ENCODE measurements around the gene ARHGAP26. TPM values are rescaled to one million over a fixed set of nuclear protein-coding genes. Genes with fewer than 3 reads are reported as not detected.

Gene ARHGAP26
- polyA plus RNA-seq, 1 donor: 14.7 TPM

- DNase-seq: no peak
Observed at GRCh38 chr5:143013176-143013891, 243.2 kb downstream of the ARHGAP26 start.

GRCh38 chr5:143014017-143014651 is 244.0 kb downstream of the ARHGAP26 start:
- no peak for DNase-seq

- DNase-seq: peak; percentile 33
Observed at GRCh38 chr5:143016777-143017516, 246.8 kb downstream of the ARHGAP26 start.

GRCh38 chr5:143017541-143017940 is 247.4 kb downstream of the ARHGAP26 start:
- DNase-seq: no peak

- no peak for DNase-seq
Observed at GRCh38 chr5:143017992-143018391, 247.8 kb downstream of the ARHGAP26 start.

- no peak for DNase-seq
Observed at GRCh38 chr5:143019157-143019556, 249.0 kb downstream of the ARHGAP26 start.

GRCh38 chr5:143019614-143020515 is 249.7 kb downstream of the ARHGAP26 start:
- DNase-seq: no peak

- no peak for DNase-seq
Observed at GRCh38 chr5:143021595-143021994, 251.4 kb downstream of the ARHGAP26 start.

GRCh38 chr5:143023411-143024096 is 253.4 kb downstream of the ARHGAP26 start:
- DNase-seq: no peak

GRCh38 chr5:143024228-143024920 is 254.2 kb downstream of the ARHGAP26 start:
- no peak for DNase-seq

- DNase-seq: no peak
Observed at GRCh38 chr5:143025376-143025775, 255.2 kb downstream of the ARHGAP26 start.

GRCh38 chr5:143025971-143026370 is 255.8 kb downstream of the ARHGAP26 start:
- no peak for DNase-seq

- DNase-seq: no peak
Observed at GRCh38 chr5:143026380-143026779, 256.2 kb downstream of the ARHGAP26 start.

- no peak for DNase-seq
Observed at GRCh38 chr5:143029293-143029692, 259.1 kb downstream of the ARHGAP26 start.

- no peak for DNase-seq
Observed at GRCh38 chr5:143030349-143030748, 260.2 kb downstream of the ARHGAP26 start.

- no peak for DNase-seq
Observed at GRCh38 chr5:143031781-143032580, 261.8 kb downstream of the ARHGAP26 start.

- no peak for DNase-seq
Observed at GRCh38 chr5:143032581-143032836, 262.3 kb downstream of the ARHGAP26 start.

- no peak for DNase-seq
Observed at GRCh38 chr5:143033535-143034250, 263.5 kb downstream of the ARHGAP26 start.

- no peak for DNase-seq
Observed at GRCh38 chr5:143036146-143036927, 266.2 kb downstream of the ARHGAP26 start.

Measured in left kidney (tissue), 2 donors.